PC-9 (cell line): ENCODE results near the gene VSIG10L. TPM values are rescaled to one million over a fixed set of nuclear protein-coding genes. Genes with fewer than 3 reads are reported as not detected.

ENCODE experiments used
- BruUV-seq: library from RNA; stranded (reverse); fragments of 400-500 nt; replicated peaks from 2 replicates; lab custom pipeline; 2021; lab: Mats Ljungman, UMichigan
- CTCF ChIA-PET: fragments of 300-600 bp; sonication (Branson Sonifier 250); formaldehyde crosslinking; loops from one replicate; lab custom pipeline; 2022; ENCODE audit warnings: antibody characterized with exemption; lab: Charles Lee
- POLR2A ChIA-PET: fragments of 300-600 bp; sonication (Branson Sonifier 250); formaldehyde crosslinking; loops from one replicate; lab custom pipeline; 2022; ENCODE audit warnings: antibody characterized with exemption; ENCODE audit not compliant: unreplicated experiment; lab: Charles Lee
- DNase-seq, 2 experiments: peaks; one replicate each; pipeline versions ENCODE4 v3.0.0 to v3.0.0-alpha.2; 2015 to 2022; ENCODE audit warnings: mixed read lengths in 1 of 2
- H2AFZ ChIP-seq: fragments of 200-600 bp; sonication (generic); 2 replicates; pipeline ENCODE4 v1.8.1; 2017; ENCODE audit warnings: antibody characterized with exemption
- H3F3A ChIP-seq: fragments of 200-600 bp; sonication (generic); 2 replicates; pipeline ENCODE4 v1.8.1; 2017; ENCODE audit warnings: antibody characterized with exemption, mild to moderate bottlenecking, low read depth; ENCODE audit not compliant: insufficient read depth
- H3K27ac ChIP-seq: fragments of 200-600 bp; sonication (generic); 2 replicates; pipeline ENCODE4 v1.6.1; 2016; ENCODE audit warnings: mixed run types
- H3K27me3 ChIP-seq: fragments of 200-600 bp; sonication (generic); 2 replicates; pipeline ENCODE4 v1.6.1; 2016; ENCODE audit warnings: low read depth, mixed run types; ENCODE audit not compliant: insufficient read depth
- H3K36me3 ChIP-seq: fragments of 200-600 bp; sonication (generic); 2 replicates; pipeline ENCODE4 v1.6.1; 2016; ENCODE audit warnings: low read depth, mixed run types
- H3K4me1 ChIP-seq: fragments of 200-600 bp; sonication (generic); replicated peaks from 2 replicates; pipeline ENCODE4 v1.6.1; 2016; ENCODE audit warnings: mixed run types; ENCODE audit not compliant: insufficient read depth
- H3K4me2 ChIP-seq: fragments of 200-600 bp; sonication (generic); 2 replicates; pipeline ENCODE4 v1.6.1; 2017; ENCODE audit warnings: mixed run types
- H3K4me3 ChIP-seq: fragments of 200-600 bp; sonication (generic); 2 replicates; pipeline ENCODE4 v1.6.1; 2016; ENCODE audit warnings: mixed run types
- H3K79me2 ChIP-seq: fragments of 200-600 bp; sonication (generic); 2 replicates; pipeline ENCODE4 v1.6.1; 2017; ENCODE audit warnings: low read depth, mixed run types
- H3K9me2 ChIP-seq: fragments of 200-600 bp; sonication (generic); 2 replicates; pipeline ENCODE4 v1.8.1; 2017; ENCODE audit warnings: mild to moderate bottlenecking; ENCODE audit not compliant: insufficient read depth
- H3K9me3 ChIP-seq: fragments of 200-600 bp; sonication (generic); 2 replicates; pipeline ENCODE4 v1.8.1; 2016; ENCODE audit warnings: low read depth; ENCODE audit not compliant: insufficient read depth
- H4K20me1 ChIP-seq: fragments of 200-600 bp; sonication (generic); 2 replicates; pipeline ENCODE4 v1.8.1; 2017; ENCODE audit not compliant: insufficient read depth
- CTCF ChIP-seq: fragments of 200-600 bp; sonication (generic); conservative IDR thresholded peaks from 2 replicates; pipeline ENCODE4 v1.6.1; 2017; ENCODE audit warnings: mixed run types, antibody characterized with exemption, mild to moderate bottlenecking, moderate library complexity
- EZH2 ChIP-seq: fragments of 200-600 bp; sonication (generic); IDR thresholded peaks from 2 replicates; pipeline ENCODE4 v1.8.0; 2017; ENCODE audit warnings: antibody characterized with exemption, low read depth
- intact Hi-C: fragments of 100-400 bp; cut with micrococcal nuclease; formaldehyde crosslinking; loops from one replicate; pipeline ENCODE4 v1.10.0; 2022; ENCODE audit not compliant: unreplicated experiment
- total RNA-seq: library from RNA; stranded (reverse); gene quantifications from 2 replicates; pipeline ENCODE4 v1.2.3, GENCODE V29; 2021

The VSIG10L gene
- total RNA-seq, 1 experiment from 2014 or later, result 2.8 TPM

GRCh38 chr19:51380379-51380778 is 38.4 kb upstream of the VSIG10L start:
- ChIA-PET POLR2A (no interaction called here), CTCF (no interaction called here)

GRCh38 chr19:51377422-51377821 is 35.5 kb upstream of the VSIG10L start:
- TF ChIP-seq CTCF, result no peak
- Histone ChIP-seq H3K9me2 (no peaks in the 10 kb centered on the region), H4K20me1 (no peaks in the 10 kb centered on the region), H2AFZ (no peak overlapping the region), H3K27me3 (peaks cover 18% of the 10 kb centered on the region), H3K9me3 (no peaks in the 10 kb centered on the region), H3K4me1 (no peaks in the 10 kb centered on the region), H3K27ac (no peak overlapping the region), H3K4me3 (no peak overlapping the region), H3K79me2 (no peaks in the 10 kb centered on the region), H3F3A (no peaks in the 10 kb centered on the region), H3K4me2 (no peak overlapping the region), H3K36me3 (no peaks in the 10 kb centered on the region)
- intact Hi-C loops, result no loop called here
- DNase-seq, result no peak
- no TSS peak for BruUV-seq
- POLR2A ChIA-PET, result no interaction called here
- CTCF ChIA-PET, result no interaction called here

More at GRCh38 chr19:51380379-51380778, 38.4 kb upstream of the VSIG10L start:
- Histone ChIP-seq H3K36me3 (no peaks in the 10 kb centered on the region), H3K79me2 (no peaks in the 10 kb centered on the region), H3K4me1 (no peaks in the 10 kb centered on the region), H2AFZ (no peak overlapping the region), H3K4me3 (no peak overlapping the region), H4K20me1 (no peaks in the 10 kb centered on the region), H3K9me2 (no peaks in the 10 kb centered on the region), H3K4me2 (no peak overlapping the region), H3K27ac (no peak overlapping the region), H3K27me3 (no peaks in the 10 kb centered on the region), H3K9me3 (no peaks in the 10 kb centered on the region), H3F3A (no peaks in the 10 kb centered on the region)
- TF ChIP-seq EZH2 (no peak), CTCF (no peak)
- intact Hi-C loops, result no loop called here
- no TSS peak for BruUV-seq
- no peak for DNase-seq

GRCh38 chr19:51375504-51376221 is 33.7 kb upstream of the VSIG10L start:
- intact Hi-C loops, result no loop called here
- BruUV-seq, result no TSS peak

More at GRCh38 chr19:51375504-51376221, 33.7 kb upstream of the VSIG10L start:
- Histone ChIP-seq H3F3A (no peaks in the 10 kb centered on the region), H3K9me2 (no peaks in the 10 kb centered on the region), H3K4me2 (no peak overlapping the region), H3K36me3 (no peaks in the 10 kb centered on the region), H4K20me1 (no peaks in the 10 kb centered on the region), H3K9me3 (no peaks in the 10 kb centered on the region), H3K79me2 (no peaks in the 10 kb centered on the region), H3K4me3 (no peak overlapping the region), H3K27me3 (peaks cover 35% of the 10 kb centered on the region), H3K4me1 (no peaks in the 10 kb centered on the region), H3K27ac (no peak overlapping the region), H2AFZ (no peak overlapping the region)
- DNase-seq, result no peak
- ChIA-PET POLR2A (no interaction called here), CTCF (no interaction called here)
- TF ChIP-seq EZH2 (no peak), CTCF (no peak)
